Brain microvascular endothelial cell (primary cell): ENCODE measurements around the gene USP30.
"Not testable (repeated sequence)": the region's sequence is repeated elsewhere in the genome, so short reads cannot be mapped to it uniquely, and the experiment has no call there.

ENCODE experiments used
- DNase-seq: peaks from one replicate; pipeline ENCODE4 v3.0.0-alpha.2; 2020
- H3K27ac ChIP-seq: fragments of 250-450 bp; sonication (Bioruptor Pico); 2 replicates; pipeline ENCODE4 v1.5.1; 2020; ENCODE audit warnings: mild to moderate bottlenecking, moderate library complexity
- H3K27me3 ChIP-seq: fragments of 250-450 bp; sonication (Bioruptor Pico); replicated peaks from 2 replicates; pipeline ENCODE4 v1.5.1; 2020; ENCODE audit warnings: mild to moderate bottlenecking
- H3K36me3 ChIP-seq: fragments of 250-450 bp; sonication (Bioruptor Pico); replicated peaks from 2 replicates; pipeline ENCODE4 v1.5.1; 2020; ENCODE audit warnings: mild to moderate bottlenecking
- H3K4me3 ChIP-seq: 2 replicates; pipeline ENCODE4 v1.5.1; 2011; ENCODE audit warnings: low read depth, mild to moderate bottlenecking, control low read depth, low read length, moderate library complexity
- CTCF ChIP-seq: IDR thresholded peaks from 2 replicates; pipeline ENCODE4 v1.5.1; 2011; ENCODE audit warnings: low read depth, mild to moderate bottlenecking, moderate library complexity, low read length, control low read depth, inconsistent platforms; ENCODE audit errors: missing control alignments
- in situ Hi-C: cut with HindIII; loops from 2 replicates; pipeline ENCODE4 v1.10.0; 2017; ENCODE audit warnings: low sequenced_read_pairs, low pct_ligation_motif_present

USP30 gene

GRCh38 chr12:109047081-109047805 lies 5.1 kb upstream of the USP30 start:
- no peak for TF ChIP-seq CTCF
- no peaks in the 10 kb centered on the region for H3K27me3 ChIP-seq
- DNase-seq = no peak

GRCh38 chr12:109048706-109049105 lies 3.7 kb upstream of the USP30 start:
- H3K4me3 ChIP-seq, H3K27me3 ChIP-seq, H3K27ac ChIP-seq, DNase-seq, in situ Hi-C loops, H3K36me3 ChIP-seq: not testable (repeated sequence)

More at GRCh38 chr12:109047081-109047805, 5.1 kb upstream of the USP30 start:
- no peak overlapping the region for H3K27ac ChIP-seq
- H3K4me3 ChIP-seq = no peak overlapping the region
- in situ Hi-C loops = no loop called here
- H3K36me3 ChIP-seq = no peaks in the 10 kb centered on the region

DNA sequence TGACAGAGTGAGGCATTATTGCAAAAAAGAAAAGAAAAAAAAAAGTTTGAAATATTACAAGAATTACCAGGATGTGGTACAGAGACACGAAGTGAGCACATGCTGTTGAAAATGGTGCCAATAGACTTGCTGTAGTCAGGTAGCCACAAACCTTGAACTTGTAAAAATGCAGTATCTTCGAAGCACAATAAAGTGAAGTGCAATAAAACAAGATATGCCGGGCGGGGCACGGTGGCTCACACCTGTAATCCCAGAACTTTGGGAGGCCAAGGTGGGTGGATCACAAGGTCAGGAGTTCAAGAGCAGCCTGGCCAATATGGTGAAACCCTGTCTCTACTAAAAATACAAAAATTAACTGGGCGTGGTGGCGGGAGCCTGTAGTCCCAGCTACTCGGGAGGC lies 2.6 kb upstream of the USP30 start:
- H3K27me3 ChIP-seq, in situ Hi-C loops, H3K27ac ChIP-seq, H3K4me3 ChIP-seq, DNase-seq, H3K36me3 ChIP-seq: not testable (repeated sequence)

GRCh38 chr12:109052097-109052413 lies 321 bp upstream of the USP30 start:
- peak overlapping the region; percentile 91 for H3K4me3 ChIP-seq
- peak overlapping the region; percentile 25 for H3K27ac ChIP-seq
- no peak for DNase-seq
- in situ Hi-C loops = no loop called here
- TF ChIP-seq CTCF = no peak
- no peaks in the 10 kb centered on the region for H3K27me3 ChIP-seq
- no peaks in the 10 kb centered on the region for H3K36me3 ChIP-seq

- DNase-seq = no peak
- no peak for TF ChIP-seq CTCF
- no peak overlapping the region for H3K27ac ChIP-seq
- in situ Hi-C loops = no loop called here
- H3K4me3 ChIP-seq = peak overlapping the region; percentile 91
- no peaks in the 10 kb centered on the region for H3K36me3 ChIP-seq
- H3K27me3 ChIP-seq = no peaks in the 10 kb centered on the region
These were observed 1.2 kb downstream of the USP30 start for GRCh38 chr12:109053382-109054123.

GRCh38 chr12:109054124-109054513 lies 1.7 kb downstream of the USP30 start:
- in situ Hi-C loops, DNase-seq, H3K27ac ChIP-seq, H3K36me3 ChIP-seq, H3K27me3 ChIP-seq, H3K4me3 ChIP-seq: not testable (repeated sequence)

- DNase-seq = no peak
- Histone ChIP-seq H3K4me3 (no peak overlapping the region), H3K36me3 (no peaks in the 10 kb centered on the region), H3K27ac (no peak overlapping the region), H3K27me3 (no peaks in the 10 kb centered on the region)
- in situ Hi-C loops = no loop called here
- no peak for TF ChIP-seq CTCF
These were observed 2.1 kb downstream of the USP30 start for GRCh38 chr12:109054520-109054919.
